Liver (tissue), 9 donors: ENCODE data around the gene PRPF19. TPM values are rescaled to one million over a fixed set of nuclear protein-coding genes. Genes with fewer than 3 reads are reported as not detected.

ENCODE experiments used
- DNase-seq: peaks from one replicate; pipeline ENCODE4 v3.0.0-alpha.2; 2017; ENCODE audit warnings: low spot score
- H3K27ac ChIP-seq, 2 donors: one replicate each; pipeline ENCODE4 v1.7.0; 2013; ENCODE audit warnings: inconsistent platforms in 2 of 2, low read length in 2 of 2, control low read depth in 1 of 2, low read depth in 1 of 2, mild to moderate bottlenecking in 1 of 2
- H3K27me3 ChIP-seq, 4 donors: one replicate each; pipeline versions ENCODE4 v1.6.1 to v1.7.0; 2013; ENCODE audit warnings: low read length in 3 of 4, inconsistent platforms in 1 of 4, mild to moderate bottlenecking in 1 of 4, moderate library complexity in 1 of 4; ENCODE audit not compliant: control insufficient read depth in 4 of 4, insufficient read depth in 4 of 4
- H3K36me3 ChIP-seq, 4 donors: one replicate each; pipeline versions ENCODE4 v1.6.1 to v1.7.0; 2013; ENCODE audit warnings: low read length in 3 of 4, mild to moderate bottlenecking in 3 of 4, low read depth in 1 of 4, moderate library complexity in 1 of 4; ENCODE audit not compliant: control insufficient read depth in 4 of 4, insufficient read depth in 3 of 4
- H3K4me1 ChIP-seq, 4 donors: one replicate each; pipeline versions ENCODE4 v1.6.1 to v1.7.0; 2013; ENCODE audit warnings: low read length in 3 of 4, mild to moderate bottlenecking in 3 of 4, moderate library complexity in 1 of 4; ENCODE audit not compliant: control insufficient read depth in 4 of 4, insufficient read depth in 4 of 4
- H3K4me3 ChIP-seq, 3 donors: one replicate each; pipeline versions ENCODE4 v1.6.1 to v1.7.0; 2013; ENCODE audit warnings: low read length in 3 of 3, control low read depth in 1 of 3, low read depth in 1 of 3, mild to moderate bottlenecking in 1 of 3
- H3K9ac ChIP-seq, 2 donors: one replicate each; pipeline ENCODE4 v1.7.0; 2013; ENCODE audit warnings: low read length in 2 of 2, mild to moderate bottlenecking in 2 of 2, moderate library complexity in 2 of 2, control low read depth in 1 of 2, low read depth in 1 of 2
- H3K9me3 ChIP-seq, 4 donors: one replicate each; pipeline versions ENCODE4 v1.6.1 to v1.7.0; 2013; ENCODE audit warnings: low read length in 3 of 4; ENCODE audit not compliant: control insufficient read depth in 4 of 4
- ATF3 ChIP-seq: IDR thresholded peaks from 2 replicates; pipeline ENCODE4 v1.6.1; 2016; ENCODE audit warnings: antibody characterized with exemption
- CTCF ChIP-seq: fragments of 150-350 bp; IDR thresholded peaks from 2 replicates; pipeline ENCODE4 v1.5.1; 2017; ENCODE audit warnings: improper control_type of control experiment, low read depth, low read length; ENCODE audit not compliant: missing input control
- EGR1 ChIP-seq, 2 donors: IDR thresholded peaks; 2 replicates each; pipeline ENCODE4 v1.6.1; 2016 to 2018; ENCODE audit warnings: antibody characterized with exemption in 2 of 2, low read depth in 2 of 2
- FOXA1 ChIP-seq: IDR thresholded peaks from 2 replicates; pipeline ENCODE4 v1.6.1; 2016; ENCODE audit warnings: antibody characterized with exemption
- FOXA2 ChIP-seq: IDR thresholded peaks from 2 replicates; pipeline ENCODE4 v1.6.1; 2016; ENCODE audit warnings: antibody characterized with exemption
- GABPA ChIP-seq, 2 donors: IDR thresholded peaks in 1 of 2; conservative IDR thresholded peaks in 1 of 2; 2 replicates each; pipeline ENCODE4 v1.6.1; 2016; ENCODE audit warnings: antibody characterized with exemption in 2 of 2, mild to moderate bottlenecking in 1 of 2, moderate library complexity in 1 of 2
- HNF4A ChIP-seq, 2 donors: conservative IDR thresholded peaks; 2 replicates each; pipeline ENCODE4 v1.6.1; 2016; ENCODE audit warnings: antibody characterized with exemption in 2 of 2, mild to moderate bottlenecking in 2 of 2
- JUND ChIP-seq, 2 donors: IDR thresholded peaks; 2 replicates each; pipeline ENCODE4 v1.6.1; 2016; ENCODE audit warnings: antibody characterized with exemption in 2 of 2
- NR2F2 ChIP-seq: IDR thresholded peaks from 2 replicates; pipeline ENCODE4 v1.6.1; 2016; ENCODE audit warnings: antibody characterized with exemption
- RAD21 ChIP-seq, 2 donors: IDR thresholded peaks; 2 replicates each; pipeline ENCODE4 v1.6.1; 2016; ENCODE audit warnings: antibody characterized with exemption in 2 of 2, mild to moderate bottlenecking in 2 of 2
- RXRA ChIP-seq, 2 donors: IDR thresholded peaks; 2 replicates each; pipeline ENCODE4 v1.6.1; 2017 to 2018; ENCODE audit warnings: antibody characterized with exemption in 2 of 2, mild to moderate bottlenecking in 1 of 2
- WGBS: extraction: QIAGEN DNeasy Blood & Tissue Kit; methylation state at CpG from one replicate; pipeline ENCODE4 v1.1.7; 2013; 5-methylcytosine and 5-hydroxymethylcytosine counted together
- polyA plus RNA-seq, 2 donors: library from polyadenylated mRNA; stranded (reverse) in 1 of 2; unstranded in 1 of 2; fragments of 200-250 nt in 1 of 2; fragments of >200 nt in 1 of 2; fragmentation: Nextera tagmentation in 1 of 2; extraction: Ambion mirVana in 1 of 2; gene quantifications; one replicate each; pipeline versions ENCODE4 v1.2.1 to v1.2.3, GENCODE V29; 2013 to 2015
- total RNA-seq, 2 donors: library from RNA; depleted of rRNA; stranded (reverse); fragments of >200 nt; gene quantifications; one replicate each; pipeline ENCODE4 v1.2.3, GENCODE V29; 2014
- TF ChIP-seq, protein P1 (sequence below): IDR thresholded peaks from 2 replicates; pipeline ENCODE4 v1.6.1; 2016; ENCODE audit warnings: antibody characterized with exemption
- donor health status: healthy.
- donor health status: healthy.
- donor health status: healthy.
- donor health status: healthy.
- donor health status: healthy.

Gene PRPF19
- total and polyA plus RNA-seq, 4 donors: 25.4 to 57.1 (median 40.4) TPM

GRCh38 chr11:60924906-60925853, 18.8 kb upstream of the PRPF19 start:
- Histone ChIP-seq H3K27ac (no peak overlapping the region), H3K27me3 (peaks cover 0 to 6% (median 0%) of the 10 kb centered on the region in 4 donors), H3K36me3 (peaks cover 8 to 28% (median 13%) of the 10 kb centered on the region in 4 donors), H3K9ac (no peak overlapping the region), H3K4me1 (peaks cover 5 to 13% (median 5%) of the 10 kb centered on the region in 4 donors), H3K9me3 (no peaks in the 10 kb centered on the region), H3K4me3 (peak overlapping the region in 1 of 3 donors; percentile 67)
- DNase-seq: no peak
- 7% methylated on average over 35 of the region's 35 CpGs for WGBS
- TF ChIP-seq RAD21 (IDR thresholded peaks at IDR 0.05) (no peak), CTCF (no peak)

DNA sequence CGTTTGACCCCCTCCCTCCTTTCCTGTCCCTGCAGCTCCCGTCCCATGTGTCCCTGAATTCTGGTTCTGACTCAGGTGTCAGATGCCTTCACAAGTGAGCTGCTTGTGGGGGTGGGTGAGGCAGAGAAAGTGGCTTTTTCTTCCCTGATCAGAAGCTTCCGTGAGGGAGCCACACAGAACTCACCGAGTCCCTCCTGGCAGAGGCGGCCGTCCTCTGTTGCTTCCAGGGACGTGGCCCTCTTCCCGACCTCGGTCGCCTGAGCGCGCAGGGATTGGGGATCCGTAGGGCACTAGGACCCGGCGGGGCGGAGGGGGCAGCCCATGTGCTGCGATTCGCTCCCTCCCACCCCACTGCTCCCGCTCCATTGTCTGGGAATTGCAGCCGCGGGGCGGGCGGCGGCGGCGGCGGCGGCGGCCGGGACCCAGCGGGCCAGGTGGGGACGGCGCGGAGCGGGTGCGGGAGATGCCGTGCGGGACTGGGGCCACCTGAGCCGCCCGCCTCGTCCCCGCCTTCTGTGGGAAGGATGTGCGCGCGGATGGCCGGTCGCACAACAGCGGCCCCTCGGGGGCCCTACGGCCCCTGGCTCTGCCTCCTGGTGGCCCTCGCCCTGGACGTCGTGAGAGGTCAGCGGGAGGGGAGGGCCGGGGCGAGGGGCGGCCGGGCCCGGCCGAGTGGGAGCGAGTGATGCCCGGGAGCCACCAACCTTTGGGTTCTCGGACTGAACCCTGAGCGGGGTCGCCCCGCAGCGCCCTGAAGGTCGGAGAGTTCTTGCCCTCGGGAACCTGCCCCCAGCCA, 17.9 kb upstream of the PRPF19 start, which contains the start of gene TMEM132A:
Gene TMEM132A, plus strand, starts transcription at position 351 of the 796 bp plus-strand sequence. Its CDS starts 174 bp downstream, at position 525.
- H3K36me3 ChIP-seq: peaks cover 8 to 32% (median 18%) of the 10 kb centered on the region in 4 donors
- H3K4me1 ChIP-seq: peaks cover 5 to 13% (median 5%) of the 10 kb centered on the region in 4 donors
- no peak within 1 kb of the TSS for H3K9ac ChIP-seq
- DNase-seq: peak; percentile 44
- WGBS: 2% methylated on average over 69 of the region's 69 CpGs
- no peaks in the 10 kb centered on the region for H3K9me3 ChIP-seq
- peak within 1 kb of the TSS in 1 of 3 donors; percentile 67 for H3K4me3 ChIP-seq
- no peak within 1 kb of the TSS for H3K27ac ChIP-seq
- TF ChIP-seq ATF3: no peak
- TF ChIP-seq FOXA1: no peak
- TF ChIP-seq HNF4A (conservative IDR thresholded peaks at IDR 0.05): no peak
- TF ChIP-seq, protein P1, sequence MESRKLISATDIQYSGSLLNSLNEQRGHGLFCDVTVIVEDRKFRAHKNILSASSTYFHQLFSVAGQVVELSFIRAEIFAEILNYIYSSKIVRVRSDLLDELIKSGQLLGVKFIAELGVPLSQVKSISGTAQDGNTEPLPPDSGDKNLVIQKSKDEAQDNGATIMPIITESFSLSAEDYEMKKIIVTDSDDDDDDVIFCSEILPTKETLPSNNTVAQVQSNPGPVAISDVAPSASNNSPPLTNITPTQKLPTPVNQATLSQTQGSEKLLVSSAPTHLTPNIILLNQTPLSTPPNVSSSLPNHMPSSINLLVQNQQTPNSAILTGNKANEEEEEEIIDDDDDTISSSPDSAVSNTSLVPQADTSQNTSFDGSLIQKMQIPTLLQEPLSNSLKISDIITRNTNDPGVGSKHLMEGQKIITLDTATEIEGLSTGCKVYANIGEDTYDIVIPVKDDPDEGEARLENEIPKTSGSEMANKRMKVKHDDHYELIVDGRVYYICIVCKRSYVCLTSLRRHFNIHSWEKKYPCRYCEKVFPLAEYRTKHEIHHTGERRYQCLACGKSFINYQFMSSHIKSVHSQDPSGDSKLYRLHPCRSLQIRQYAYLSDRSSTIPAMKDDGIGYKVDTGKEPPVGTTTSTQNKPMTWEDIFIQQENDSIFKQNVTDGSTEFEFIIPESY: no peak
- no peak for TF ChIP-seq GABPA (IDR thresholded peaks at IDR 0.05 in 1 of 2, conservative IDR thresholded peaks at IDR 0.05 in 1 of 2)
- TF ChIP-seq JUND (IDR thresholded peaks at IDR 0.05): no peak
- TF ChIP-seq FOXA2: no peak
- TF ChIP-seq NR2F2: no peak
- TF ChIP-seq EGR1 (IDR thresholded peaks at IDR 0.05; ENCODE audit: low read depth in 2 of 2): no peak
- no peak for TF ChIP-seq RAD21 (IDR thresholded peaks at IDR 0.05)
- TF ChIP-seq CTCF: no peak
- no peak for TF ChIP-seq RXRA (IDR thresholded peaks at IDR 0.05)
- H3K27me3 ChIP-seq: peaks cover 0 to 6% (median 0%) of the 10 kb centered on the region in 4 donors
